Islet precursor cell (in vitro differentiated cells): Measurements from ENCODE around the gene SEMA5B.
A peak's percentile ranks its signal among the peaks of the same experiment; 100 is the strongest.

Experiments
- DNase-seq: peaks from one replicate; pipeline ENCODE4 v3.0.0-alpha.2; 2018

SEMA5B gene

DNA sequence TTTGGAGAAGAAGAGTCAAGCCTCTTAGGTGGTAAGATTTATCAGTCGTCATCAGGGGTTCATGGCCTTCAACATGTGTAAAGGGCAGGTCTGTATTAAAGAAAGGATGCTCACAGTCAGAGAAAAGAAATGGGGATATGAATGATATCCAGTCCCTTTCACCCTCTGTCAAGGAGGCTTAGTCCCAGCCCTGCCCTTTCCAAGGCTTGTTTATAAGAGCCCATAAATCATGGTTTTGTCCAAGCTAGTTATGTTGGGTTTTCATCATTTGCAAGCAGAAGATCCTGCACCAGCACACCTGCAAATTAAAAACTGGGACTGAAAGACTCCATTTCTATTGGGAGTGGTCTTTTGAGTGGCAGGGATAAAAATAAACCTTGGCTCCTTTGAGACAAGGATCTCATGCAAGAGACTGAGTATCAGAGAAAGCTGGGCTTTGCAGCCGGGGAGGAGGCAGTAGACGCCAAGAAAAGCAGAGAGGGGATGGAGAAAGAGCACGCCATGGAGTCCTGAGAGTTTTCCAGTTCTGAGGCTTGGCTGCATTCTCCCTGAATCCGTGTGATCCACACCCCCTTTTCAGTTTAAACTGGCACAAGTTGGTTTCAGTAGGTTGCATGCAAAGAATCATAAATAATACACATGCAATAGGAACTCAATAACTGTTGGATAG is 26.7 kb upstream of the SEMA5B start:
- DNase-seq = no peak

- no peak for DNase-seq
These were observed 25.5 kb upstream of the SEMA5B start for GRCh38 chr3:123053107-123053506.

GRCh38 chr3:123050666-123051065 is 23.1 kb upstream of the SEMA5B start:
- peak; percentile 92 for DNase-seq

DNA sequence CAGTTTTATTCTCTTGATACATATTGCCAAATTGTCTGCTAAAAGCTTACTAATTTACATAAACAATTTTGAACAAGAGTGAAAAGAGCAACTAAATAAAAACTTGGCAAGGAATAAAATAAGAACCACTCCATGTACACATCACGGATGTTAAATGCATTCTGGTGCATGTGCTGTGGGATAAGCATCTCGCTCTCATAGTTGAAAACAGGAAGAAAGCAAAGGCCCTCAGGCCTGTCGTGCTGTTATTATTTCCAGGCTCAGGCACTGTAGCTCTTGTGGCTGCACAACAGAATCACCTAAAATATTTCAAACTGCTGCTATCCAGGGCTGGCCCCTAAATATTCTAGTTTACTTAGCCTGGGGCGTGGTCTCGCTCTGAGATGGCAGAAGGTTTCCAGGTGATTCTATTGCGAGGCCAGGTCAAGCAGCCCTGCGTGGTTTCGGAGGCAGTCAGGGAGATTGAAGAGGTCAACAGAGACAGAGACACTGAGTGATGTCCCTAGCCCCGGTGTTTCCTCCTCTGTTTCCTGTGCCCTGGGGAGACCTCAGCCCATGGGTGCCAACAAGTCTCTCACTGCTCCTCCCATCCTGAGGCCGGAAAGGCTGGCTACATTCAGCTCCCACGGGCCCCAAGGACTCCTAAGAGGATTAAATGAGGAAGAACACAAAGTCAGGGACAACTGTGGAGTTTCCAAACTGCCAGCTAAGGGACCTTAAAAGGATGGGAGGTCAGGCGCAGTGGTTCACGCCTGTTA is 21.1 kb upstream of the SEMA5B start:
- peak; percentile 76 for DNase-seq

DNA sequence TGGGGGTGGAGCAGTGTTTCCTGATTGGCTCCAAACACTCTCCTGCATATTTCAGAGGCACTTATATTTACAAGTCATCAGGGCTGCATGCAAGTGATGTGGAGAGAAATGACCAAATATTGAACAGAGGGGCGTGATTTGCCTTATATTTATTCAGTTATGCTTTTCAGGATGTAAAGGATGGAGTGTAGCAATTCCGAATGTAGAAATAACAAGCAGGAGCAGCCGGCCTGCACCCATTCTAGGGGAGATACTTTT is 19.4 kb upstream of the SEMA5B start:
- DNase-seq = no peak

DNA sequence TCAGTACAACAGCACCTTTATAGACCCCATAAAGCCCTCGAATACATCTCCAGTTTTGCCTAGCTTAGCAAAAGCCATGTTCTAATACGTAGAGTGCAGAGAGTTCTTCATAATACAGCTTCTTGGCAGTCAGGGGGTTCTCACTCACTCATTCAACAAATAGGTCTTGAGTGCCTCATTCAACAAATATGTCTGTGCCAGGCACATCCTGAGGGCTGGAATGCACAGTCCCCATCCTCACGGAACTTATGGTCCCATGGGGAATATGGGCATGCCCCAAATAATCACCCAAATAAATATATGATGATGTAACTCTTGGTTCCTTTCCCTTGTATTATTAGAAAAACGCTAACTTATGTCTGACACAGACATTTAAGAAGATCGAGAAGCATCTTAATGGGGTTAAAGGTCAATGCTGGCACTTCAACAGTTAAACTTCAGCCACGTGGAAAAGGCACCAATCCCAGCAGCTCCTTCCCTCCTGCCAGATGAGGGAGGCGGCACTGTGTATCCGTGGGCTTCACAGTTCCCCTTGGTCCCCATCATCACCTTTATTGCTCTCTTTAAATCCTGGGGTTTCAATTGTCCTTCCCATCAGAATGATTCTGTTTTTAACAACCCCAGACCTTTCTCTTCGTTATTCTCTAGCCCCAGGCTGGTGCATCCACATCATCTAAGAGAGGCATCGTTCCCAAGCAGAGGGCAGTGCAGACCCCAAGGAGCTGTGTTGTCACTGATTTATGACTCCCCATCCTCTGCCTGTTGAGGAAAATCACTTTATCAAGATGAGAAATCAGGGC is 18.9 kb upstream of the SEMA5B start:
- no peak for DNase-seq

DNA sequence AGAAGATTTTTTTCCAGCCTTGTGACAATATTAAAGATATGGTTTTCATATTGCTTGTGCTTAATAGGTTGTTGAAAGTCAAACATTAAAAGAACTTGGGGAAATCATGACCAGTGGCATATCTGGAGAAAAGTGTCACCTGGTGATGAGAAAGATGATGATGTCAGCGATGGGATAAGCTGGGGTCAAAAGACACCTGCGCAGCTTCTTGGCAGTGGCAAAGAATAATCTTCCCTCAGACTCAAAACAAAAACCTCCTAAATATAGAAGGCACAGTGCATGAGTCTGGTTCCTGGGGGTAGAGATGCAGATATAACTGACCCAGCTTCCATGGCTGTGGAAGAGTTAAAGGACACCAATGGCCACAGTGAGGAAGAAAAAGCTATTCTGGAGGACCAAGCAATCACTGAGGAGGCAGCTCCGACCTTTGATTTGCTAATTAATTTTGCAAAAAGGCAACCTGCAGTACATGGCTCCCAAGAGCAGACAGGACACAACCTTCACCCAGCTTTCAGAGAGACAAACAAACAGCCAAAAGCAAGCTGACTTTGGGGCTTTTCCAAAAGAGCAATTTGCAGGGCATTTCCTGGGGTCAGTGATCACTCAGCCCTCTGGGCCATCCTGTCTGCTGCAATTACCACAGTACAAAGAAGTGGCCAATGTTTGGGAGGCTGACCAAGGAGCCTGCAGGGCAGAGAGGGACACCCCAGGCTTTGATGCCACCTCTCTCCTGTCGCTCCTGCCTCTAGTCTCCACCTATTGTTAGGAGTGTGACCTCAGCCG is 17.6 kb upstream of the SEMA5B start:
- DNase-seq = no peak

- DNase-seq = no peak
These were observed 14.8 kb upstream of the SEMA5B start for GRCh38 chr3:123042413-123042812.

- no peak for DNase-seq
These were observed 11.6 kb upstream of the SEMA5B start for GRCh38 chr3:123039178-123039577.

DNA sequence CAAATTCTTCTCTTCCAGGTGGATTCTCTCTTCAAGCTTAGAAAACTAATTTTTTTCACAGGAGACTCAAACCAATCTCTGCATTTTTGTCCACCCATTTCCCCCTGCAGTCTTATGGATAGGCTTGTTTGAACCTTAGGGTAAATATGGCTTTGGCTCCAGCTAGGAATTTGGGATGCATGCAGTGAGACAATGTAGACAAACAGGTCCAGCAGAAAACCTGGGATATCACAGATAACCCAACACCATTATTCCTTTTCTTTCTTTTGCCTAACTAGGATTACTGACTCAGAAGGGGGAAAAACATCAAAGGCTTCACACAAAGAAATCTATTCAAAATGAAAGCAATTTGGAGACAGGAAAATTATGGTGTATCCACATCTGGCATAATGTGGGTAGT is 11.2 kb upstream of the SEMA5B start:
- DNase-seq = no peak

DNA sequence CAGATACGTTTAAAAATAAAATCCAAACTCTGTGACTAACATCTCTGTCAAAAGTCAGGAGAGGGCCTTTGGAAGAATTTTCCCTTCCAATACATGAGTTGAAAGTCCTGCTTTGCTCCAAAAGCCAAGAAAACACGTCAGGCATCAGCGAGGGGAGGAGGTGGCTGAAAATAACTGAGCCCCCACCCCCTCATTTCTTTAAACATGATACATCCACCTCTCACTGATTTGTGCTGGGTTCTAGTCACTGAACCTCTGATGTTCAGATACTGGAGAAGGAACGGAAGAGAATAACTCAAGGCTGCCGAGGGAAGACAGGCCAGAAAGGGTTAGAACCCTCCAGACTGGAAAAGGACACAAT is 9.4 kb upstream of the SEMA5B start:
- no peak for DNase-seq

DNA sequence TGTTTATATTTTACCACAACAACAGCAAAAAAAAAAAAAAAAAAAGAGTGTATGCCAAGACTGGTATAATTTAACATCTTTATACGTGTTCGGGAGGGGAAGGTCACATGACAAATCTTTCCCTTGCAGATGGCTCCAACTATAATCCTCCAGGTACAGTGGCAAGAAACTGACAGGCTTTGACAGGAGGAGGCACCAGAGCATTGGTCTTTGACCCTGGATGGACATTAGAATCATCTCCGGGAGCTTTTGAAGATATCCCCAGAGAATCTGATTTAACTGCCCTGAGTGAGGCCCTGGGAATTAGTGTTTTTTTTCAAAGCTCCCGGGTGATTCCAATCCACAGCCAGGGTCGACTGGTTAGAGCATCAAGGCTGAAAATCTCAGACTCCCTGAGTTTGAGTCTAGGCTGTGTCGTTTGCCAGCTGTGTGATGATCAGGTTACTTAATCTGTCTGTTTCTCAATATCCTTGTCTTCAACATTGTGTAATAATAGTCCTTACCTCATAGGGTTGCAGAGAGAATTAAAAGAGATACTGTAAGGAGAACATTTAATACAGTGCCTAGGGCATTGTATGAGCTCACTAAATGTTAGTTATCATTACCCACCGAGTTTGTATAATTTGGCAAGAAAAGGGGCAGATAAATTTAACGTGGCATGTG is 8.9 kb upstream of the SEMA5B start:
- DNase-seq = no peak

DNA sequence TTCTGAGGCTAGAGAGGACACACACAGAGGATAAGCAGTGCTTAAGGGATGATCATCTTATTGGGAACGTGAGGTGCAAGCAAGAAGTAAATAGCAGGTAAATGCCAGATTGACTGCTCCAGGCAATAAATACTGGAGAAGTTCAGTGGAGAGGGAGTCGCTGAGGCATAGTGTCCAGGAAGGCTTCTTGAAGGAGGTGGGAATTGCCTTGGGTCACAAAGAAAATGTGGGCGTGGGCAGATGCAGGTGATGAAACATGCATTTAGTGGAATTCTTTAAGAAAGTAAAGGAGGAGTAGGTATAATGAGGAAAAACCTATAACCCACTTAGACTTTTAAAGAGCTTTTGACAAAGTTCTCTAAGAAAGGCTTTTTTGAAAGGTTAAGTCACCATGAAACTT is 7.4 kb upstream of the SEMA5B start:
- DNase-seq = no peak

DNA sequence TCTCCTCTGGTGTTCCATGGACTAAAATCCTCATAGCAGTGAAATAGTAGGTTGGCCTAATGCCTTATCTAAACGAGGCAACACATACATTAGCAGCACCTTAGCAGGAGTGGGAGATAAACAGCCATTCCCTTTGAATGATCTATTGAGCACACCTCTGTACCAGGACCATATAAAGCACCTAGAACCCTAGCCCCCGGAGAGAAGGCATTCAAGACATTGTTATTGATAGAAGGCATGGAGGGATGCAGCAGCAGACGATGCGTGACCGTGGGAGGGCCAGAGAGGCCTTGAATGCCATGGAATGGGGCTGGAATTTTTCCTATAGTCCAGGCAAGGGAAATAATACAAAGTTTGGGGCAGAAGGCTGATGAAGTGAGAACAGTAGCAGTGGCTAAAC is 6.6 kb upstream of the SEMA5B start:
- no peak for DNase-seq

- no peak for DNase-seq
These were observed 4.5 kb upstream of the SEMA5B start for GRCh38 chr3:123032057-123032456.

DNA sequence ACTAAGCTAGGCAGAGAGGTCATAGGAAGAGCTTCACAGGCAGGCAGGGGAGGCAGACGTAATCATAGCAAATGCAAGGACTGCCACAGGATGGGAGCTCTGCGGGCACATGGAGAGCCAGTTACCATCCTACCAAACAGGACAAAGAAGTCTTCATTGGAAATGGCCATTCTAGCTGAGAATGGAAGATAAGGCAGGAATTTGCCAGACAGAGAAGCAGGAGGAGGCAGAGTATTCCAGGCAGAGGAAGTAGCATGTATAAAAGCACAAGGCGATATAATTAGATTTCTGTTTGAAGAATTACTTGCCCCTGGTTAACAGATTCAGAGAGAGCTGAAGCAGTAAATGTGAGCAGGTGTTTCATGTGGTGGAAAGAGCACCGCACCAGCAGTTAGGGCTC is 3.5 kb upstream of the SEMA5B start:
- DNase-seq = no peak

DNA sequence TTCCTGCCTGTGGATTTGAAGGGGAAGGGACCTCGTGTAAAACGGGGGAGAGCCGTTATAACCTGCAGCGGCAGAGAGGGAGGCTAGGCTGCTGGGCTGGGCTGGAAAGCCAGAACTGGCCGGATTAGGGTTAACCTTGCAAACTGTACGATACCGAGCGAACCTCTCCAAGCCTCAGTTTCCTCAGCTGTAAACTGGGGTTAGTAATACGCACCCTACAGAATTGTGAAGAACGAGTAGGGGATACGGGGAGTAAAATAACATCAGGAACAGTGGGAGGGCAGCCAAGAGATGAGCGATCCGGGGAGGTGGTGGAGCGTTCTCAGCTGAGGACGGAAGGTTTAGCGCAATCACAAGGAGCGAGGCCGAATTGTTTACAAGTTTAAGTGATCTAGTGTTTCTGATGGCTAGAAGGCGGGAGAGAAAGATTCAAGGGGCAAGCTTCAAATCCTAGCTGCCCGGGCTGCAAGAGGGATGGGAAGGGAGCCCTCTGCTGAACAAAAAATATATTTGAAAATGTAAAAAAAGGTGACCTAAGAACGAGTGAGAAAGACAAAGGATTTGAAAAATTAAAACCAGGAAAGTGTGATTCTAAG is 768 bp upstream of the SEMA5B start:
- no peak for DNase-seq

DNA sequence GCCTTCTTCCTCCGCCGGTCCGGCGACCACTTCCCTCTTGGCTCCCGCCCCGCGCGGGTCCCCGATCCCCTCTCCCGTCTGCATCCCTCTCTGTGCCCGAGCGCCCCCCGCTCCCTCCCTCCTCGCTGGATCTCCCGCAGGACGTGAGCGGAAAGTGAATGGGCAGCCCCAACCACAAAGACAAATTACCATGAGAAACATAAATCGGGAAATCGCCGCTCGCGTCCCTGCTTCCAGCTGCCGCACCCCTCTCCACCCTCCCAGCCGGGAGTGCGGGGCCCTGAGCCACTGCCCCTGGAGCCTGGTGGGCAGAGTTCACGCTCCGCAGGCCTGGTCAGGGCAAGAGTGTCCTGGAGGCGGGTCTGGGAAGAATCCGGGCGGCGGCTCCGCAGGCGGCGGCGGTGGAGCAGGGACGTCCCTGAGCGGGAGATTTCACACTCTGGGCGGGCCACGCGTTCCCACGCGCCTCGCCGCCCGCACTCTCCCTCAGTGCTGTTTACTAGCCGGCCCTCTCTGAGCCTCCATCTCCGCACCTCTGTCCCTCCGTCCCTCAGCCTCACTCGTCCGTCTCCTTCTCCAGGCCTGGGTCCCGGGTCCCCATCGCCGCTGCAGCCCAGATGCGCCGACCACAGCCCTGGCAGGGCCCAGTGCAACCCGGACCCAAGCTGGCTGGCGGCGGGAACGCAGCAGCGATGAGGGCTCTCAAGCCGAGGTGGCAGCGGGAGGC is 835 bp downstream of the SEMA5B start:
- peak; percentile 70 for DNase-seq

DNA sequence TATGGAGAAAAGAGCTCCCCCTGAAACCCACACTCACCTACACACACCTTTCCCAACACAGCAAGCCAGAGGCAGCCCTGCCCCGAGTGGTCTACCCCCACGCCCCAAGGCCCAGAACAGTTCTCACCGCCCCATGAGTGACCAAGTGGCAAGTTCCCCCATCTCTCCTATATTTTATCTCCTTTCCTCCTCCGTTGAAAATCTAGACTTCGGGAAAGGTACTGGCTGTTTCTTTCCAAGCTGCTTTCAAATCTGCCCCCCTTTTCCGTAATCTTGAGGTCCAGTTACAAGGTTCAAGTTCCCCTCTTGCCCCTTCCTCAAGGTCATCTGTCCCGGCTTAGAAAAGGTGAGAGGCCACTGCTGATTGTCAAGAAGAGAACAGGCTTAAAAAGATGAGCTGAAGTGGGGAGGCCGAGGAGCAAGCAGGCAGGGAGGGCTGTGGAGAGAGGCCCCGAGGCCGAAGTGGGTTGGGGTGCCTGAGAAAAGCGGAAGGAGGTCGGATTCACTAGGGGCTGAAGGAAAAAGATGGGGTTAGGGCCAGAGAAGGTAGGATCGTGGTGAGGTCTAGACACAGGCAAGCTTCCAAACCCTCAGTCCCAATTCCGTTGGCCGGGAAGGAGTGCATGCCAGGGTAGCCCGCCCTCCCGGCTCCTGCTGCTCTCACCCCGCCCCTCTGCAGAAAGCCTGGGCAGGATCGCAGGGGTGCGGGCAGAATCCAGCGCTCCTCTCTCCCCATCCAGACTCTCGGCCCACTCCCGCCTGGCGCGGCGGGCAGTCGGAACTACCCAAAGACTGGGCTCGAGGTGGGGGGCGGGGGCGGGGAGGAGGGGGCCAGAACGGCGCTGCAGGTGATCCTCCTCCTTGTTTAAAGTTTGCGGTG is 1.7 kb downstream of the SEMA5B start:
- DNase-seq = peak; percentile 71

DNA sequence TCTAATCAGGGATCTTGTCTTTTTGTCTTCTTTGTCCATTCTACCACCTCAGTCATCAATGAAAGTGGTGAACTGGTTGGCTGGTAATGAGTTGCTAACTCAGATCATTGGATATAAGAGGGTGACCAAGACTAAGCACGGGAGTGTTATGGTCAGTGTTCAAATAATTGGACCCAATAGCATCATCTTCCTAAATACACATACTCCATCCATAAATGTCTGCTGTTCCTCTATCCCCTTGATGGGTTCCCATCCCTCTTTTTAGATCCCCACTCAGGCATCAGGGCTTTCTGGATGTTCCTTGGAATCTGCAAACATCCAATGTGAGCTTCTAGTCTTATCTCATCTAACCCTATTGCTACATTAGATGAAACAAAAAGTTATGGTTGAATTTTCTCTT is 3.5 kb downstream of the SEMA5B start:
- no peak for DNase-seq

DNA sequence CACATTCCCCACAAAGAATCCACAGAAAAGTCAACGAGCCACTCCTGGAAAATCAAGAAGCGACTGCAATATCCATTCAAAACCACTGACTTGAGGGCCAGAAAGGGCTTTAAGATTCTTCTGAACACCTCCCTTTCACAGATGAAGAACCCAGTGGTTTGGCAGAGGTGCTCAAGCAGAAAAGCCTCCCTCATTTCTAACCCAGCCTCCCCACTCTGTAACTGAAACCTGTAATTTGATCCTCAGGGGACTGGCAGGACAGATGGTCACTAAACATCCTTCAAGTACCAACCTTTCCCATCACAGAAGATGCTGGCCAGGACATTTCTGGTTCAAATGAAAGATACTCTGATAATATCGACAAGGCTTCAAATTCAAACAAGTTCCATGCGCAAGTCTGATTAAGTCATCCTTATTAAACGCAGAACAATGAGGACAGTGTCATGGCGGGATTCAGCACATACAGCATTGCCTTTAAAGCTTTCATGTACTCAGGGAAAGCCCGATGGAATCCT is 5.5 kb downstream of the SEMA5B start:
- no peak for DNase-seq
